ENCODE results near the gene SBNO2. TPM values are rescaled to one million over a fixed set of nuclear protein-coding genes. Genes with fewer than 3 reads are reported as not detected.
A peak's percentile ranks its signal among the peaks of the same experiment; 100 is the strongest.

The SBNO2 gene
- 10 to 100 TPM; 21.5 to 54.4 (median 25.5) TPM for total RNA-seq
- long read RNA-seq, result 0 reads

- WGBS (ENCODE audit: insufficient coverage, low coverage, low lambda C conversion rate, missing lambda C conversion rate), result 29% methylated on average over 33 of the region's 84 CpGs
- intact Hi-C loops (cut with DNase I), result no loop called here
- no peaks in the 10 kb centered on the region for H3K36me3 ChIP-seq
- TF ChIP-seq CTCF (IDR thresholded peaks at IDR 0.05) (no peak), POLR2A (IDR thresholded peaks at IDR 0.05) (peak; percentile 87)
- no peaks in the 10 kb centered on the region for H3K27me3 ChIP-seq
- ATAC-seq (peak; percentile 63 to 88 (median 78)), DNase-seq (peak; percentile 89 to 94 (median 91))
- peak within 1 kb of the TSS; percentile 91 to 98 (median 96) for H3K27ac ChIP-seq
- no peaks in the 10 kb centered on the region for H3K9me3 ChIP-seq
- H3K4me3 ChIP-seq, result peak within 1 kb of the TSS; percentile 74 to 95 (median 78)
- H3K4me1 ChIP-seq, result peaks cover 0 to 31% (median 15%) of the 10 kb centered on the region in 4 donors
These were observed at the start of gene SBNO2 for GRCh38 chr19:1173845-1174809. TSS of gene SBNO2 (minus strand) at chr19:1174268. CDS start at chr19:1154276, 19,992 bp downstream.

DNA sequence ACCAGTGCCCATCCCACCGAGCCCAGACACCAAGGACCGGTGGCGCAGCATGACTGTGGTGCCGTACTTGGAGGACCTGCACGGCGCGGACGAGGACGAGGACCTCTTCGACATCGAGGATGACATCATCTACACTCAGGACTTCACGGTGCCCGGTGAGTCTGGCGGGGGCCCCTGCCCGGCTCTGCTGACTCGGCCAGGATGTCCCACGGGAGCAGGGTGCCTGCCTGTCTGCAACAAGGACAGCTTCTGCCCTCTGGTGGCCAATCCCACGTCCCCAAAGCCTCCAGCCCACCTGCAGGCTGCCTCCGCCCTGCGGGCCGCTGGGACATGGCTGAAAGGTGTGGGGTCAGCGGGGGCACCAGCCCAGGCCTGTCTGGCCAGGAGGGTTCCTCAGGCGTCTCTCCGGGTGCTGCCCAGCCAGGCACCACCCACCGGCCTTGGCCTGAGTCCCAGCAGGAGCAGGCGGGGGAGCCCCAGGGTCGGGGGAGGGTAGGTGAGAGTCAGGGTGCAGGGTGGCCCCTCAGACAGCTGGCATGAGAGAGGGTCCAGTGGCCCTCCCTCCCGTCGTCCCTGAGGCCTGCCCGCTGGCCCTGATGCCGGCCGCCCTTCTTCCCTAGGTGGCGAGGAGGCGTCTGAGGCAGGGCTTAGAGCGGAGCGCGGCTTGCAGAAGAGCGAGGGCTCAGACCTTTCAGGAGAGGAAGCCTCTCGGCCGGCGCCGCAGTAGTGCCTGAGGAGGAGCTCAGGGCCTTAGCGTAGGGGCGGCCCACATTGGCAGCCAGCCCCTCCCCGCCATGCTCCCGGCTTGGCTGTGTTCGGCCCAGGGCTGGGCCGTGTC is 49.2 kb upstream of the SBNO2 start:
- H3K27me3 ChIP-seq, result no peaks in the 10 kb centered on the region
- DNase-seq (no peak), ATAC-seq (peak in 1 of 4 donors; percentile 6)
- H3K9me3 ChIP-seq, result no peaks in the 10 kb centered on the region
- H3K4me1 ChIP-seq, result no peaks in the 10 kb centered on the region
- no peak for TF ChIP-seq POLR2A (IDR thresholded peaks at IDR 0.05)
- peak; percentile 23 to 43 (median 31) for TF ChIP-seq CTCF (IDR thresholded peaks at IDR 0.05)
- WGBS (ENCODE audit: insufficient coverage, low coverage, low lambda C conversion rate, missing lambda C conversion rate), result 67% methylated on average over 9 of the region's 48 CpGs
- H3K27ac ChIP-seq, result no peak overlapping the region
- intact Hi-C loops (cut with DNase I), result no loop called here
- no peak overlapping the region for H3K4me3 ChIP-seq
- peaks cover 0 to 41% (median 12%) of the 10 kb centered on the region in 4 donors for H3K36me3 ChIP-seq

- intact Hi-C loops (cut with DNase I), result no loop called here
- Histone ChIP-seq H3K36me3 (peaks cover 0 to 41% (median 12%) of the 10 kb centered on the region in 4 donors), H3K27me3 (no peaks in the 10 kb centered on the region), H3K4me3 (no peak overlapping the region), H3K4me1 (no peaks in the 10 kb centered on the region), H3K27ac (no peak overlapping the region), H3K9me3 (no peaks in the 10 kb centered on the region)
- TF ChIP-seq CTCF (IDR thresholded peaks at IDR 0.05) (no peak), POLR2A (IDR thresholded peaks at IDR 0.05) (no peak)
- DNase-seq (no peak), ATAC-seq (no peak)
- WGBS (ENCODE audit: insufficient coverage, low coverage, low lambda C conversion rate, missing lambda C conversion rate), result 60% methylated on average over 1 of the region's 14 CpGs
These were observed 48.3 kb upstream of the SBNO2 start for GRCh38 chr19:1222394-1222793.

DNA sequence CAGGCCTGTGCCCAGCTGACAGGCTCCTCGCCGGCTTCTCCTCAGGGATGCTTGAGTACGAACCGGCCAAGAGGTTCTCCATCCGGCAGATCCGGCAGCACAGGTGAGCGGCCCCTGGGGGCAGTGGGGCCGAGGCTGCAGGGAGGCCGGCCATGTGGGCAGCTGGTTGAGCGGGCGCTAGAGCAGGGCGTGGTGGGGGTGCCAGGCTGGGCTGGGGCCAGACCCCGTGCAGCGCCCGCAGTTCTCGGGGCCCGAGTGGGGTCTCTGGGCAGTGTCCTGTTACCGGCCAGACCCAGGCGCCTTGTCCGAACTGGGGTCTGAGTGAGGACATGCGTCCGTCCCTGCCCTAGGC is 47.8 kb upstream of the SBNO2 start:
- ATAC-seq (peak in 1 of 4 donors; percentile 1), DNase-seq (no peak)
- Histone ChIP-seq H3K27ac (no peak overlapping the region), H3K4me3 (no peak overlapping the region), H3K4me1 (no peaks in the 10 kb centered on the region), H3K27me3 (no peaks in the 10 kb centered on the region), H3K9me3 (no peaks in the 10 kb centered on the region), H3K36me3 (peaks cover 0 to 41% (median 12%) of the 10 kb centered on the region in 4 donors)
- no CpG with 5 or more reads among the region's 22 CpGs for WGBS (ENCODE audit: insufficient coverage, low coverage, low lambda C conversion rate, missing lambda C conversion rate)
- TF ChIP-seq POLR2A (IDR thresholded peaks at IDR 0.05), result no peak
- no peak for TF ChIP-seq CTCF (IDR thresholded peaks at IDR 0.05)
- intact Hi-C loops (cut with DNase I), result no loop called here

All from right lobe of liver (tissue), 6 donors.